Spleen (tissue), 11 donors: ENCODE data around the gene PCDHB15. TPM values are rescaled to one million over a fixed set of nuclear protein-coding genes. Genes with fewer than 3 reads are reported as not detected.

Experiments used
- DNase-seq: peaks from one replicate; pipeline ENCODE4 v3.0.0-alpha.2; 2020
- H3K27ac ChIP-seq, 8 donors: fragments of 200-600 bp; sonication (generic) in 7 of 8; 1 replicate in 4 of 8; 2 replicates in 4 of 8; pipeline versions ENCODE4 v1.5.0 to v1.8.0; 2016 to 2021; ENCODE audit warnings: inconsistent platforms in 4 of 8, mild to moderate bottlenecking in 4 of 8, moderate library complexity in 1 of 8
- H3K27me3 ChIP-seq, 7 donors: fragments of 200-600 bp; sonication (generic) in 6 of 7; replicated peaks in 1 of 7; 1 replicate in 4 of 7; 2 replicates in 3 of 7; pipeline versions ENCODE4 v1.5.0 to v1.8.0; 2016 to 2021; ENCODE audit warnings: inconsistent platforms in 3 of 7, mild to moderate bottlenecking in 1 of 7
- H3K36me3 ChIP-seq, 6 donors: fragments of 200-600 bp; sonication (generic) in 5 of 6; 1 replicate in 4 of 6; 2 replicates in 2 of 6; pipeline versions ENCODE4 v1.5.0 to v1.8.0; 2016 to 2021; ENCODE audit warnings: inconsistent platforms in 2 of 6
- H3K4me1 ChIP-seq, 6 donors: fragments of 200-600 bp; sonication (generic) in 5 of 6; 1 replicate in 3 of 6; 2 replicates in 3 of 6; pipeline versions ENCODE4 v1.5.0 to v1.8.0; 2016 to 2021; ENCODE audit warnings: inconsistent platforms in 3 of 6
- H3K4me3 ChIP-seq, 8 donors: fragments of 200-600 bp; sonication (generic) in 7 of 8; 1 replicate in 4 of 8; 2 replicates in 4 of 8; pipeline versions ENCODE4 v1.5.0 to v1.8.0; 2016 to 2021; ENCODE audit warnings: inconsistent platforms in 4 of 8, mild to moderate bottlenecking in 4 of 8, moderate library complexity in 2 of 8
- H3K9me3 ChIP-seq, 8 donors: fragments of 200-600 bp; sonication (generic) in 7 of 8; 1 replicate in 4 of 8; 2 replicates in 4 of 8; pipeline versions ENCODE4 v1.5.0 to v1.8.0; 2016 to 2021; ENCODE audit warnings: inconsistent platforms in 4 of 8
- CTCF ChIP-seq, 11 experiments: fragments of 200-600 bp in 7 of 11; fragments of 450-650 bp in 4 of 11; sonication (generic) in 4 of 11; IDR thresholded peaks in 8 of 11; conservative IDR thresholded peaks in 3 of 11; 1 replicate in 7 of 11; 2 replicates in 4 of 11; pipeline versions ENCODE4 v1.4.0 to v1.8.0; 2016 to 2021; ENCODE audit warnings: antibody characterized with exemption in 11 of 11, inconsistent platforms in 4 of 11, mild to moderate bottlenecking in 1 of 11
- POLR2A ChIP-seq, 3 donors: fragments of 450-650 bp; IDR thresholded peaks; one replicate each; pipeline ENCODE4 v1.5.1; 2017; ENCODE audit warnings: antibody characterized with exemption in 3 of 3, mild to moderate bottlenecking in 1 of 3
- POLR2AphosphoS5 ChIP-seq, 3 donors: sonication (generic); formaldehyde crosslinking; IDR thresholded peaks; one replicate each; pipeline ENCODE4 v1.5.1; 2017; ENCODE audit warnings: antibody characterized with exemption in 3 of 3
- WGBS, 5 donors: extraction: QIAGEN DNeasy Blood & Tissue Kit in 3 of 5; methylation state at CpG; one replicate each; pipeline versions ENCODE4 v1.1.5 to v1.1.7; 2013 to 2018; 5-methylcytosine and 5-hydroxymethylcytosine counted together
- intact Hi-C: fragments of 100-400 bp; cut with DNase I; formaldehyde crosslinking; loops from one replicate; pipeline ENCODE4 v1.15.0; 2023; ENCODE audit warnings: low total_unique reads
- polyA plus RNA-seq, 3 donors: library from polyadenylated mRNA; stranded (reverse); fragments of 200-250 nt; gene quantifications; one replicate each; pipeline ENCODE4 v1.2.1, GENCODE V29; 2013
- total RNA-seq, 7 donors: library from RNA; depleted of rRNA in 3 of 7; stranded (reverse); fragments of >200 nt in 3 of 7; fragmentation: NEBNext Ultra II Directional in 4 of 7; extraction: Animal tissue kit (Norgen Biotek cat#: 25700) in 4 of 7; gene quantifications; one replicate each; pipeline versions ENCODE4 v1.1.0 to v1.2.1, GENCODE V29; 2016 to 2021
- donor health status: healthy with polysubstance abuse.
- donor health status: DM: no; HTN: no; CAD: no; lungs with moderate emphysema.
- donor health status: DM: no; HTN: no; CAD: no.
- donor health status: Bipolar disorder and iron deficiency.
- donor health status: healthy.
- donor health status: DM: no; HTN: no; CAD: no.
- donor health status: DM: yes; HTN: yes; CAD: no.

The PCDHB15 gene
- total and polyA plus RNA-seq, 10 donors: 0.42 to 5.6 (median 2.8) TPM

GRCh38 chr5:141258464-141258863 lies 13.3 kb downstream of the PCDHB15 start:
- H3K4me1 ChIP-seq: no peaks in the 10 kb centered on the region
- intact Hi-C loops: no loop called here
- no peak for DNase-seq
- H3K27me3 ChIP-seq: no peaks in the 10 kb centered on the region
- no peak overlapping the region for H3K4me3 ChIP-seq
- peaks cover 0 to 8% (median 0%) of the 10 kb centered on the region in 6 donors for H3K36me3 ChIP-seq
- H3K9me3 ChIP-seq: peaks cover 68 to 100% (median 100%) of the 10 kb centered on the region in 8 donors
- H3K27ac ChIP-seq: no peak overlapping the region
- TF ChIP-seq CTCF (IDR thresholded peaks at IDR 0.05 in 8 of 11, conservative IDR thresholded peaks at IDR 0.05 in 3 of 11) (no peak), POLR2A (IDR thresholded peaks at IDR 0.05) (no peak), POLR2AphosphoS5 (IDR thresholded peaks at IDR 0.05) (no peak)

- H3K36me3 ChIP-seq: peaks cover 0 to 13% (median 0%) of the 10 kb centered on the region in 6 donors
- peaks cover 67 to 100% (median 100%) of the 10 kb centered on the region in 8 donors for H3K9me3 ChIP-seq
- no peak overlapping the region for H3K27ac ChIP-seq
- TF ChIP-seq POLR2A (IDR thresholded peaks at IDR 0.05) (no peak), POLR2AphosphoS5 (IDR thresholded peaks at IDR 0.05) (no peak), CTCF (IDR thresholded peaks at IDR 0.05 in 8 of 11, conservative IDR thresholded peaks at IDR 0.05 in 3 of 11) (no peak)
- intact Hi-C loops: no loop called here
- no peak overlapping the region for H3K4me3 ChIP-seq
- H3K4me1 ChIP-seq: no peaks in the 10 kb centered on the region
- H3K27me3 ChIP-seq: no peaks in the 10 kb centered on the region
- no peak for DNase-seq
Measured at GRCh38 chr5:141258948-141259347, 13.8 kb downstream of the PCDHB15 start.

- Histone ChIP-seq H3K9me3 (peaks cover 70 to 100% (median 100%) of the 10 kb centered on the region in 8 donors), H3K4me3 (no peak overlapping the region), H3K27ac (no peak overlapping the region), H3K4me1 (no peaks in the 10 kb centered on the region), H3K27me3 (no peaks in the 10 kb centered on the region), H3K36me3 (peaks cover 0 to 25% (median 0%) of the 10 kb centered on the region in 6 donors)
- no peak for DNase-seq
- TF ChIP-seq POLR2AphosphoS5 (IDR thresholded peaks at IDR 0.05) (no peak), CTCF (IDR thresholded peaks at IDR 0.05 in 8 of 11, conservative IDR thresholded peaks at IDR 0.05 in 3 of 11) (no peak), POLR2A (IDR thresholded peaks at IDR 0.05) (no peak)
- intact Hi-C loops: no loop called here
- 60 to 68% (median 66%) methylated on average over 5 of the region's 5 CpGs for WGBS, 5 donors
Measured at GRCh38 chr5:141260458-141261237, 15.5 kb downstream of the PCDHB15 start.

- intact Hi-C loops: no loop called here
- Histone ChIP-seq H3K4me3 (no peak overlapping the region), H3K4me1 (no peaks in the 10 kb centered on the region), H3K9me3 (peaks cover 76 to 100% (median 100%) of the 10 kb centered on the region in 8 donors), H3K27me3 (no peaks in the 10 kb centered on the region), H3K36me3 (peaks cover 0 to 30% (median 0%) of the 10 kb centered on the region in 6 donors), H3K27ac (no peak overlapping the region)
- DNase-seq: no peak
- TF ChIP-seq POLR2A (IDR thresholded peaks at IDR 0.05): no peak
- WGBS, 5 donors: 36 to 79% (median 65%) methylated on average over 1 of the region's 1 CpG
Measured at GRCh38 chr5:141261238-141261546, 16.0 kb downstream of the PCDHB15 start.
